ENCODE results near the gene ZNF366.

Gene ZNF366

DNA sequence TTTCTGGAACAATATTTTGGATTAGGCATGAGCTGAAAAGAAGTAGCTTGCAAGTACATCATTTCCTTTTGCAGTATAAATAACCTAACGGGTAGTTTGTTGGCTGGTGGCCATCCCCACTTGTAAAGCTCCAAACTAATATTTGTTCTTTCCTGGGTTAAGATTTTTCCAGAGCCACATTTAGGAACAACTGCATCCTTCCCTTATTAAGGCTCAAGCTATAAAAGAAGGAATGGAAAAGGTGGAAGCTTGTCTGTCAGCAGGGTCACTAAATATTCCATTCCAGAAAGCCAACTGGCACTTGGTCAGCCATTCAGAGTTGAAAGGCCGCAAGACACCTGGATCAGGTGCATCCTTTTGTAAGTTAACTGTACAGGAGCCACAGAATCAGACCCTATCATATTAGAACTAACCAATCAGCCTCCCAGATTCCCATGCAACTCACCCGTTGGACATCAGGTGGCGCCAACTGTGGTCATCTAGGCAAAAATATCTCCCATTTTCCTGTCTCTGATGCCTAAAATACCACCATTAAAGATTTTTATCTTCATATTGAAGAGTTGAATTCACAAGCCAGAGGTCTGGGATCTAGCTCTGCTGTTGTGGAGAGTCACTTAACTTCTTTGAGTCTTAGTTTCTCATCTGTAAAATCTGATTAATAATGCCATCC is 104.1 kb downstream of the ZNF366 start:
- DNase-seq (ENCODE audit: low read depth), result peak; percentile 47

DNA sequence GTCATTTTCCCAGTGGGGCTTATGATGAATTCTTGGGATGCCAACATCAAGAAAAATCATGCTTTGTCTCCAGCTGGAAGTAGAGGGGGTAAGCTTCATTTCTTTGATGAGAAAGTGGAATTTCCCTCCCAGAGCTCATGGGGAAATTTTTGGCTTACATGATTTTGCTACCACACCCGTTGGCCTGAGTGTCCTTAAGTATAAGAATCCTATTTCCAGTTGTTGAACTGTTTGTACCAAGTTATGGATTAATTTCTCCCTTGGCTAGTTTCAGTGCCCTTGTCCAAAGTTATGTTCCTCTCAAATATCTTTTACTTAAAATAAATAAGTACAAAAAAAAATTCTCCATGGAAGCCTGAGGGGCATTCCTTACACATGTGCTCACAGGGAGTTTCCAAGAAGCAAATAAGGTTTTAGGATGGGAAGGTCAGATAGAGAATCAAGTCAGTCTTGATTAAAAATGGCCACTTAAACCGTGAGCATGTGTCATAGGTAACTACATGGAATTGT is 104.8 kb downstream of the ZNF366 start:
- DNase-seq (ENCODE audit: low read depth), result peak; percentile 84

DNA sequence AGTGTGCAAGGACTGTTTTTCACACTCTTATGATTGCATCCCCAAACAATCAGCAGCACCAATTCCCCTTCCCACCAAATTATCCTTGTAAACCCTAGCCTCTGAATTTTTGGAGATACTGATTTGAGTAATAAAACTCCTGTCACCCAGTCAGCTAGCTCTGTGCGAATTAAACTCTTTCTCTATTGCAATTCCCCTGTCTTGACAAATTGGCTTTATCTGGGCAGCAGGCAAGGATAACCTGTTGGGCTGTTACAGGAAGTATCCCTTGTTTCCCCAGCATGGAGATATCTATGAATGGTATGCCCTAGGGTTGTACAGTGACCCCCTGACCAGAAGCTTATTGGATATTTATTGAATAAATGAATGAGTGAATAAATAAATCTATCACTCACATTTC is 106.3 kb downstream of the ZNF366 start:
- DNase-seq (ENCODE audit: low read depth), result no peak

DNA sequence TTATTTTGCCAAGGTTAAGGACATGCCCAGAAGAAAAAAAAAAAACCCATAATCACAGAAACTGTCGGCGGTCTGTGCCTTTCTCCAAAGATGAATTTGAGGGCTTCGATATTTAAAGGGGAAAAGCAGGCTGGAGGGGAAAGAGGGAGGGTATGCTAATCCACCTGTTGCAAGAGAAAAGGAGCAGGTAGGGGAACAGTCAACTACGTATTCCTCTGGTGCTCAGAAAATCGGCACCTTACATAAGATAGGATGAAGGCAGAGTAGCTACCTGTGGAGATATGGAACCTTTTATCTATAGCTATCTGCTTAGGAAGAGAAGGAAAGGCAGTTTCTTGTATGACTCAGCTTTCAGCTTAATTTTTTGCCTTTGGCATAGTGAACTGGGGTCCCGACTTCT is 109.4 kb downstream of the ZNF366 start:
- DNase-seq (ENCODE audit: low read depth), result no peak

DNA sequence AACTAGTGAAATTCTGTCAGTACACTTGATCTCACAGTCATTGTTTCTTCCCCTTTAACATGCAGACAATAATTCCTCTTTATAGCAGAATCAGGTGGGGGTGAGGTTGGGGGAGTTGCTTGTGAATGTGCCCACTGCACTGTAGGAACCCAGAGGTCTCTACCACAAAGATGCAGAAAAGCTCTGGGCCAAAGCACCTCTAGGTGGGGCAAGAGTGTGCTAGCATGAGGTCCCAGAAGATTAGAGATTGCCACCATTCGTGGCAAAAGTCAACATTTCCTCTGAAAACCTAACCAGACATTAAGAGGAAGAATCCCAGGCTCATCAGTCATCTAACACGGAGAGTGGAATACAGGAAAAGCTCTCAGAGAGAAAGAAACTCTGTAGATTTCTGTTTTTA is 112.5 kb downstream of the ZNF366 start:
- peak; percentile 55 for DNase-seq (ENCODE audit: low read depth)

DNA sequence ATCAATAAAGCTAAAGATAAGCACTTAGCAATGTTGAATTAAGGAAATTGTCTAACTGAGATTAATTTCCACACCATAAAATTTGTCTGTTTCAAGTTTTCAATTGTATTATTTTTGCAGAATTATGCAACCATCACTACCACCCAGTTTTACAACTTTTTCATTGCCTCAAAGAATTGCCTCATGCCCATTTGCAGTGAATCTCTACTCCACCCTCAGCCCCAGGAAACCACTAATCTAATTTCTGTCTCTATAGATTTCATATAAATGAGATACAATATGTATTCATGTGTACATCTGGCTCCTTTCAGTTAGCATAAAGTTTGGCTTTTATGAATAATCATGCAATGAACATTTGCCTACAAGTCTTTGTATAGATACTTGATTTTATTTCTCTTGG is 114.2 kb downstream of the ZNF366 start:
- DNase-seq (ENCODE audit: low read depth), result no peak

Data from ELR (cell line).